Stimulated activated naive CD4-positive, alpha-beta T cell (primary cell): ENCODE results near the gene C1orf174.

Source experiments
- DNase-seq, 6 experiments: peaks; one replicate each; lab custom pipeline; 2025; lab: John Stamatoyannopoulos, UW

C1orf174 gene

GRCh38 chr1:3900150-3900968 is at the start of gene C1orf174:
TSS of gene C1orf174 (minus strand) at chr1:3900272. CDS start at chr1:3900186, 86 bp downstream.
- DNase-seq, result peak; percentile 95 to 98 (median 97)

GRCh38 chr1:3948344-3948743 is 48.3 kb upstream of the C1orf174 start:
- no peak for DNase-seq

- DNase-seq, result no peak
Observed at GRCh38 chr1:3945916-3946840, 46.1 kb upstream of the C1orf174 start.

GRCh38 chr1:3945222-3945621 is 45.1 kb upstream of the C1orf174 start:
- no peak for DNase-seq

GRCh38 chr1:3944578-3945125 is 44.6 kb upstream of the C1orf174 start:
- no peak for DNase-seq

- no peak for DNase-seq
Observed at GRCh38 chr1:3943806-3944577, 43.9 kb upstream of the C1orf174 start.

GRCh38 chr1:3943123-3943431 is 43.0 kb upstream of the C1orf174 start:
- DNase-seq, result no peak

- DNase-seq, result no peak
Observed at GRCh38 chr1:3942416-3943122, 42.5 kb upstream of the C1orf174 start.

GRCh38 chr1:3940754-3941345 is 40.8 kb upstream of the C1orf174 start:
- DNase-seq, result no peak

GRCh38 chr1:3940081-3940753 is 40.1 kb upstream of the C1orf174 start:
- DNase-seq, result no peak

- no peak for DNase-seq
Observed at GRCh38 chr1:3939242-3940080, 39.4 kb upstream of the C1orf174 start.

- no peak for DNase-seq
Observed at GRCh38 chr1:3932156-3932919, 32.3 kb upstream of the C1orf174 start.

GRCh38 chr1:3931007-3931912 is 31.2 kb upstream of the C1orf174 start:
- no peak for DNase-seq

GRCh38 chr1:3930301-3931006 is 30.4 kb upstream of the C1orf174 start:
- DNase-seq, result no peak

GRCh38 chr1:3929126-3929525 is 29.1 kb upstream of the C1orf174 start:
- DNase-seq, result no peak

- no peak for DNase-seq
Observed at GRCh38 chr1:3928586-3928985, 28.5 kb upstream of the C1orf174 start.

- DNase-seq, result no peak
Observed at GRCh38 chr1:3926956-3927355, 26.9 kb upstream of the C1orf174 start.
